NK-92 (cell line): ENCODE results near the gene CATSPERE.
"Not testable (repeated sequence)": the region's sequence is repeated elsewhere in the genome, so short reads cannot be mapped to it uniquely, and the experiment has no call there.

ENCODE experiments used
- DNase-seq: peaks from one replicate; lab custom pipeline; 2025; ENCODE audit not compliant: unreplicated experiment; lab: John Stamatoyannopoulos, UW

The CATSPERE gene

DNA sequence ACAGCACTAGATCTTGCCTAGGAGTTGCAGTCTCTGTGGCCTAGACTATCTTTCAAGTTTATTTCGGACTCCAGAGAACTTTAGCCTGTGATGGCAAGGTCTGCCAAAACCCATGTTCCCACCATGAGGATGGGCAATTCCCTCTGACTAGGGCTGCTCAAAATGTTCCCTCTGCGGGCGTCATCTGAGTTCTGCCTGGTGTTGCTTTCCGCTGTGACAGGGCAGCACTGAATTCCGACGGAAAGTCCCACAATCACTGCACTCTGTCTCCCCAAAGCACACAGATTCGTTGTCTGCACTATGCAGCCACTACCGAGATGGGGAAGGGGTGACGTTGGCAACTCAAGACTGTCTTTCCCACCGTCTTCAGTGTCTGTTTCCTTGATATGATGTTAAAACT is 75.2 kb downstream of the CATSPERE start:
- DNase-seq = no peak

DNA sequence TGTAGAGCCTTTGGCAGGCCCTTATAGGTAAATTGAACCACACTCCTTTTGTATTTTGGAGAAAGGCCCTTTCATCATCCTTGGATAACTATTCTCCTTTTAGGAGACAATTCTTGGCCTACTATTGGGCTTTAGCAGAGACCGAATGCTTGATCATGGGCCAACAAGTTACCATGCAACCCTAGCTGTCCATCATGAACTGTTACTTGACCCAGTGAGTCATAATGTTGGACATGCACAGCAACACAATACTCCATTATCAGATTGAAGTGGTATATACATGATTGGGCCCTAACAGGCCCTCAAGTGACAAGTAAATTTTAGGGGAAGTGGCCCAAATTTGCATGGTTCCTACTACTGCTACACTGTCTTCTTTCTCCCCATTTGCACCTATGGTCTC is 84.4 kb downstream of the CATSPERE start:
- DNase-seq = no peak

DNA sequence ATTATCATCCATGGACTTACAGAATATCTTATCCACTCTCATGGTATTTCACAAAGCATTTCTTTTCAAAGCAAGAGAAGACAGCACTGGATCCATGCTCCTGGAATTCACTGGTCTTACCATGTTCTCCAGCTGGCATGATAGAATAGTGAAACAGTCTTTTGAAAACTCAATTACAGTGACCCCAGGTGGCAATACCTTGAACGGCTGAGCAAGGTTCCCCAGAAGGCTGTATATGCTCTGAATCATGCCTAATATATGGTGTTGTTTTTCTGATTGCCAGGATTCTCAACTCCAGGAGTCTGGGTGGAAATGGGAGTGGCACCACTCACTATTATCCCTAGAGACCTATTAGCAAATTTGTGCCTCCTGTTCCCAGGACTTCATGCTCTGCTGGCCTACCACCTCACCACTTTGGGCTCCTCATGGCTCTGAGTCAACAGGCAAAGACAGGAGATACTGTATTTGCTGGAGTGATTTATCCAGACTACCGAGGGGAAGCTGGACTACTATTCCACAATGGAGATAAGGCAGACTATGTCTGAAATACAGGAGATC is 87.6 kb downstream of the CATSPERE start:
- no peak for DNase-seq

DNA sequence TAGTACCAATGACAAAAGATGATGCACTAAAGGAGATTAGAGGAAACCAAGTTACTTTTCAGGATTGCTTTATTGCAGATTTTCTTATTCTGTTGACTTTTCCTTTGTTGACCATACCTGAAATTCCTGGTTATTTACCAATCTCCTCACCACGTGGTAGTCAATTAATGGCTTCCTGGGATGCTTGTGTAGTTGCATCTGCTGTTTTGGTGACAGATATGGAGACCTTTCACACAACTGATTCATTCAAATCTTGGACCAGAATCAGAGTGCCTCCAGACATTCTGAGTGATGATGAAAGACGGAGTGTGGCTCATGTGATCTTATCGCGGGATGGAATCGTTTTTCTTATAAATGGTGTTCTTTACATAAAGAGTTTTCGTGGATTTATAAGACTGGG is 91.3 kb downstream of the CATSPERE start:
- DNase-seq = no peak

DNA sequence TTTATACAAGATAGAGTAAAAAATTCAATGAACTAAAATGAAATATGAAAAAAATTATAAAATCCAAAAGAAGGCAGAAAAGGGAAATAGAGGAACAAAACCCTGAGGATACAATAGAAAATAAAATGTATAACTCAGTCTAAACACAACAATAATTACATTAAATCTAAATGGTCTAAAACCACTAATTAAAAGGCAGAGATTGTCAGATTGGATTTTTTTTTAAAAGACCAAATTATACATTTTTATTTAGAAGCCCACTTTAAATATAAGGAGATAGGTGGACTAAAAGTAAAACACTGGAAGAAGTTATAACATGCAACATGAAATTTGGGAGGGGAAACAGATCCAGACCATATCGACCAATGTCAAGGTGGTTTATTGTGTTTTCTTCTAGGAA is 95.2 kb downstream of the CATSPERE start:
- no peak for DNase-seq

DNA sequence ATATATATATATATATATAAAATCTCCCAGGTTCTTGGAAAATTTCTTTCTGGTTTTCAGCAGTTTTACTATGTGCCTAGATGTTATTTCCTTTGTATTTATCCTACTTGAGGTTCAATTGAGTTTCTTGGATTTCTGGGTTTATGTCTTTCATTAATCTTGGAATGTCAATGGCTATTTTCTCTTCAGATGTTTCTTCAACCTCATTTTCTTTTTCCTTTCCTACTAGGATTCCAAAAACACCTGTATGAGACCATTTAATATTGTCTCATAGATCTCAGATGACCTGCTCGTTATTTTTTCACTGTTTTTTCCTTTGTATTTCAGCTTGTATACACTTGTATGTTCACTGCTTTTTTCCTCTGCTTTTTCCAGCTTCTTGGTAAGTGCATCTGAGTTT is 96.5 kb downstream of the CATSPERE start:
- DNase-seq = no peak

DNA sequence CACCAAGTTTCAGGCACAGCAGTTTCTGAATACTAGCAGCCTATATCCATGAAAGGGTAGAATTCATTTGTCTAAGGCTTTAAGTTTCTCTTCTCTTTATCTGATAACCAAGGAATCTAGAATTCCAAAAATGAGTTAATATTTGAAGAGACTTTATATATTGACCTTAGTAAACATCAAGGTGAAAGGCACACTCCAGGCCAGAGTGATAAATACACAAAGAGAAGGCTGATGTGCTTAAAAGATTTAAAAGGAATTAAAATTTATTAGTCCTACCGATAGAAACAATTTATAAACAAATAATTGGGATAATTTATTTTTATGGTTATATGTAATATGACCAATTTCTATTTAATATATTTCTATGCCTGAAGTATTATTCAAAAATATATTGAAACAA is 98.5 kb downstream of the CATSPERE start:
- no peak for DNase-seq

DNA sequence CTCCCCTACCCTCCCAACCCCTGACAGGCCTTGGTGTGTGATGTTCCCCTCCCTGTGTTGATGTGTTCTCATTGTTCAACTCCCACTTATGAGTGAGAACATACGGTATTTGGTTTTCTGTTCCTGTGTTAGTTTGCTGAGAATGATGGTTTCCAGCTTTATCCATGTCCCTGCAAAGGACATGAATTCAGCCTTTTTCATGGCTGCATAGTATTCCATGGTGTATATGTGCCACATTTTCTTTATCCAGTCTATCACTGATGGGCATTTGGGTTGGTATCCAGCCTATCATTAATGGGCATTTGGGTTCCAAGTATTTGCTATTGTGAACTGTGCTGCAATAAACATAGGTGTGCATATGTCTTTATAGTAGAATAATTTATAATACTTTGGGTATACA is 101.8 kb downstream of the CATSPERE start:
- DNase-seq = not testable (repeated sequence)

DNA sequence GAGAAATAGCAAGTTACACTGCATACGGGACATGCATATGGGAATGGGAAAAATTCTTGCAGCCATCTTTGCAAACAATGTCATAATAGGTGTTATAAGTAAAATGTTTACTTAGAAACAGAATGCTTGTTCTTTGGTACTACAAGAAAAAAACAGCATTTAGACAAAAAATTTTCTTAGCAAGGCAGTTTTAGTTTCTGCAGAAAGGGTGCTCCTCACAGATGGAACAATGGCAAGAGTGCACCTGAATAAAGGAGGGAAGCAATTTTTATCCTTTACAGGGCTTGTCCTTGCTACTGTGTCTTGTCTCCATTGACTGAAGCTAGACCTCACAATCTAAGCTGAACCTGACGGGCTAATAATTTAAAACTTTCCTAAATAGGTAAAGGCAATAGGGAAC is 112.7 kb downstream of the CATSPERE start:
- no peak for DNase-seq

DNA sequence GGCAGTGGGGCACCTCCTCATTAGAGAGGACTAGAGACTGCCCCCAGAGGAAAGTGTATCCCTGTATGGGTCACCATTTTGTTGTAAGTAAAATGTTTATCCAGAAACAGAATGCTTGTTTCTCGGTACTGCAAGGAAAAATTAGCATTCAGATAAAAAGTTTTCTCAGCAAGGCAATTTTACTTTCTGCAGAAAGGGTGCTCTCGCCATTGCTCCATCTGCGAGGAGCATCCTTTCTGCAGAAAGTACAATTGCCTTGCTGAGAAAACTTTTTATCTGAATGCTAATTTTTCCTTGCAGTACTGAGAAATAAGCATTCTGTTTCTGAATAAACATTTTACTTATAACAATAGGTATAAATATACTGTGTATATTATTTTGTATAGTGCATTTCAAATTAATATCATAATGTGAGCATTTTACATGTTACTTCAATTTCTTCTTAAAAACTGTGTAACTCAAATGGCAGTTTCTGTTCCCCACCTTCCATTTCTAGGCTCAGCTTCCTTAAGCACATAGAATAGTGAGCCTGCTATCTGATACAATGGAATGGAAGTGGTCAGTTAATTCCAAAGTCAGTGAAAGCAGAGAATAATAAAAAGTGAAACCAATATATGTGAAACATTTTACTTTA is 115.3 kb downstream of the CATSPERE start:
- no peak for DNase-seq

DNA sequence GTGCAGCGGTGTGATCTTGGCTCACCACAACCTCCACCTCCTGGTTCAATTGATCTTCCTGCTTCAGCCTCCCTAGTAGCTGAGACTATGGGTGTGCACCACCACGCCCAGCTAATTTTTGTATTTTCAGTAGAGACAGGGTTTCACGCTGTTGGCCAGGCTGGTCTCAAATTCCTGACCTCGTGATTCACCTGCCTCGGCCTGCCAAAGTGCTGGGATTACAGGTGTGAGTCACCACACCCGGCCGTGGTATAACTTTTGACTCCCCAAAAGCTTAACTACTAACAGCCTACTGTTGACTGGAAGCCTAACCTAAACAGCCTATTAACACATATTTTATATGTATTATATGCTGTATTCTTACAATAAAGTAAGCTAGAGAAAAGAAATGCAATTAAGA is 117.1 kb downstream of the CATSPERE start:
- not testable (repeated sequence) for DNase-seq

DNA sequence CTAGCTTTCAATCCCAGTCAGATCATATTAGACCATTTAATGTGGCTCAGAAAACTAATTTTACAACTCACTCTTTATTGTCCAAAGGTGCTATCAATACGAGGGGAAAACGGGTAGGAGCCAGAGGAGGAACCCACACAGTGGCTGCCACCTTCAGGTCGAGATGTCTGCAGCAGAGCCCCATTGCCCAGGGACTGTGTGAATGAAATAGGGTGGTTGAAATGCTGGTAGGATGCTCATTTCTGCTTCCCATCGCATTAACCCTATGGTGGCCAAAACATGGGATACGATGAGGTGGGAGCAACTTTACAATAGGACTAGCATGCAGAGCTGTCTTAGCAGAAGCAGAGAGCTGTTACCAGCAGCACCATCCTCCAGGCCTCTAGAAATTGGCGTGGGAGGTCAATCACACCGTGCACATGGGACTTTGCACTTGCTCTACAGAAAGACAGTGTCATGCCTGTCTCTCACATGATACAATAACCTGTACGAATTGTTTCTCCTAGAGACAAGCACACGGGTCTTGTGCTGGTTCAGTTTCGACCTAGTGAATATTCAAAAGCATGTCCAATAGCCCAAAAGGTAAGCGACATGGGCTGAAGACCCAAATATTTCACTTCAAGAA is 122.4 kb downstream of the CATSPERE start:
- DNase-seq = no peak

DNA sequence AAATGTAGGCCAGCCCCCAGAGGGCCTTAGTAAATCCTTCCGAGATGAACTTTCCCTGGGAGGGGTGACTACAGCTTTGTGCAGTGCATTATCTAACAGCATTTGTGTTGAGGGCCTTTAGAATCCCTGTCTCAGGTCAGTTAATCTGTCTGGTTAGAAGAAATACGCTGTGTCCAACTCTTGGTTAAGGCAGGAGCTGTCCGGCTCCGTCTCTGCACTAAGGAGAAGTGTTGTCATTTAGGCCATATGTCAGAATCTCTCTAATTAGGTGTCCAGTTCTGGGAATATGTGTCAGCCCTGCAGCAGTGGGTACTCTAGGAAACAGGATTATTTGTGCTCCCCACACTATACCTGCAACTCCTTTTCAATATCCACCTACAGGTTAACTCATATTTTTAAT is 124.8 kb downstream of the CATSPERE start:
- no peak for DNase-seq

DNA sequence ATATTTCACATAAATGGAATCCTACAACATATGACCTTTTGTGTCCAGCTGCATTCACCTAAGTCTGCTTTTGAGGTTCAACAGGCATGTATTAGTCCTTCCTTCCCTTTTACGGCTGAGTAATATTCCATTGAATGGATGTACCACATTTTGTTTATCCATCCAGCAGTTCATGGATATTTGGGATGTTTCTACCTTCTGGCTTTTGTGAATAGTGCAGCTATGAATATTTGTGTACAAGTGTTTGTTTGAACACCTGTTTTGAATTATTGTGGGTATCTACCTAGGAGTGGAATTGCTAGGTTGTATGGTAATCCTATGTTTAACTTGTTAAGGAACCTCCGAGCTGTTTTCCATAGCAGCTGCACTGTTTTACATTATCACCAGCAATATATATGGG is 129.6 kb downstream of the CATSPERE start:
- no peak for DNase-seq

DNA sequence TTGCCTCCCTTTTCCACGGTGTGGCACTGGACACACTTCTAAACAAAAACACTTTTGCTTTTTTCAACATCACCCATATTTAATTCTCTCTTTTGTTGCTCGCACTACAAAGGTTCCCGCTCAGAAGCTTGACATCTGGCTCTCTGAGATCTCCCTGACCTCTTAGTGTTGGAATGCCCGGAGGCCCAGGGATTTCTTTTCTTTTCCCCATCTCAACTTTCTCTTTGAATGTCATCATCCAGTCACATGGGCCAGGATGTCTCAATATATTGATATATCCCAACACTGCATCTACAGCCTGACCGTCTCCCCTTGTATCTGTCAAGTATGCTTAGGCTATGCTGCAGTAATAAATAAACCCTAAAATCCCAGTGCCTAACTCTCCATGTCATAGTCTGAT is 137.5 kb downstream of the CATSPERE start:
- no peak for DNase-seq

DNA sequence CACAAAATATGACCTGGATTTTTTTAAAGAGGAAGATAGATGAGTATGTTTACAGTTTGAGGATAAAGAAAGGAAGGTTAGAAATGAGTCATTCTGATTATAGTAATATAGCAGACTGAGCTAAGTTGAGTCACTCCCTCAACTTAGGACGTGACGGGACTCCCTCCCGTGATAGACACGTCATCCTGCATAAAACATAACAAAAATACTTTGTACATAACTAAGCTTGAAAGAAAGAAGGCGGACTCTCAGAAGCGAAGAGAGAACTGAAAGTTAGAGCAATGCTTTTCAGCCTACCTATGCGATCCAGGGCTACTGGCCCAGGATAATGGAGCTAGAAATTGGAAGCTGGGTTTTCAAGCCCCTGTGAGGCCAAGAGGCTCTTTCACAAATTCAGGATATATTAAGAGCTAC is 138.9 kb downstream of the CATSPERE start:
- no peak for DNase-seq

DNA sequence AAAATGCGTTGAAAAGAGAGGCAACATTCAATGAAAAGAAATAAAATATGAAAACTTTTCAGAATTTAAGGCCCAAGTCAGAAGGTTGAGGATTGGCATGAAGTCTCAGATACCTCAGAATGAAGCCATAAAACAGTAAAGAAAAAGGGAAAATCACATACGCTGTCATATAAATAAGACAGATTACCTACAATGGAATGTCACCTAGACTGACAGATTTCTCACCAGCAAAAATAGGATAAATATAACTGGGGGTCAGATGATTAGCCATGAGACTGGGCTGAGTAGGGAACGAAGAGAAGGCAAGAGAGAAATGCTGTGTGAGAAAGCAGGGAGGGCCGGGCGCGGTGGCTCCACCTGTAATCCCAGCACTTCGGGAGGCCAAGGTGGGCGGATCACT is 140.3 kb downstream of the CATSPERE start:
- DNase-seq = no peak

DNA sequence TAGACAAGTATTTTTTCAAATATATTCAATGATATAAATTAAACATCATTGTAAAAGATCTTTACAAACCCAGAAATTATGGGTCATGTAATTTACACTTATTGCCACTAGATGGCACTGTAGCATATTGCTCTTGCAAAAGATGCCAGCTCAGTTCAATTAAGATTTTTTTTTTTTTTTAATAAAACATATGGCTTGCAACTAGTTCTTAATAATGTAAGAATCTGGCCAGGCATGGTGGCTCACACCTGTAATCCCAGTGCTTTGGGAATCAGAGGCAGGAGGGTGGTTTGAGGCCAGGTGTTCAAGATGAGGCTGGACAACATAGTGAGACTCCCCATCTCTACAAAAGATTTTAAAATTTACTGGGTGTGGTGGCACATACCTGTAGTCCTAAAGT is 142.4 kb downstream of the CATSPERE start:
- no peak for DNase-seq

DNA sequence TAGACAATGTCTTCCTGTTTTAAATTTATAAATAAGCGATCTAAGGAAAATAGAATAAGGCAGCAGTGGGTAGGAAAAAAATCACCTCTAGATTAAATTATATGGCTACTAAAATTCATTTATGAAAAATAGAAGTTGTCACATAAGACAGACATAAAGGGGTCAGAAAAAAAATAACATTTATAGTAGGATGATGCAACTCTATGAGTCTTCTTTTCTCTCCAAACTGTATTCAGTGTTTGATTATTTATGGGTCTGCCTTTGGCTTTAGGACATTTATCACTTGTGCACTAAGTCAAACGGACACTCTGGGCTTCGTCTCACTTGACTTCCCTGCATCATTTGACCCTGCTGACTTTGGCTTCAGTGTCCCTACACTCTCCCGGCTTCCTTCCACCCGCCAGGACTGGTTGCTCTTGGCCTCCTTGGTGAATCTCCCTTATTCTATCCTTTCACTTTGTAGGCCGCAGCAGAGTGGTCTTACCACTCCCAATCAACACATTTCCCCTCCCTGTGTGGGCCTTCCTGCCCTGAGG is 144.8 kb downstream of the CATSPERE start:
- no peak for DNase-seq

DNA sequence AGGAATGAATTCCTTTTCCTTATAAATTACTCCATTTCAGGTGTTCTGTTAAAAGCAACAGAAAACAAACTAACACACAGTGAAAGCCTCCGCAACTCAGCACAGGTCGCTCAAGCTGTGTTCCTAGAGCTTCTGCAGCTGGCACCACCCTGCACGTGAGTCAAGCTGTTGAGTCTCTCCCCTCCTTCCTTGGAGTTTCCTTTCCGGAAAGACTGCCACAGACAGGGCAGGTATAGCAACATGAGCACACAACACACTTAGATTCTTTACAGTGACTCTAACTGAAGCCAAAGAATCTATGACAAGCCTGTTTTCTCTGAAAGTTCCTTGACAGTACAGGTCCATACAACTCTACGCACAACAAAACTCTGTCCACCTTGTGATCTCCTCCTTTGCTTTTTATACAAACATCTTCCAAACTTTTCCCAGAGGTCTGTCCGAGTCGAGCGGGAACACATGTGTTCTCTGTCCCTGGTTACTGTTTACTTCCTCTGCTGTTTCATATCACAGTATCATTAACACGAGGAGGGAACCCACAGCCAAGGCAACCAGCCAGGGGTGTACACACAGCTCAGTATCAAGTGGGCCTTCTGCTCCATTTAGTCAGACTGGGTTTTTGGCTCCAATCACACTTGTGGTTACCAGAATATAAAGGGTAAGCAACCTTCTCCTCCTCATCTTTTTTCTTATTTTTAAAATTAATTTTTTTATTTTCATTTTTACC is 153.2 kb downstream of the CATSPERE start:
- no peak for DNase-seq

DNA sequence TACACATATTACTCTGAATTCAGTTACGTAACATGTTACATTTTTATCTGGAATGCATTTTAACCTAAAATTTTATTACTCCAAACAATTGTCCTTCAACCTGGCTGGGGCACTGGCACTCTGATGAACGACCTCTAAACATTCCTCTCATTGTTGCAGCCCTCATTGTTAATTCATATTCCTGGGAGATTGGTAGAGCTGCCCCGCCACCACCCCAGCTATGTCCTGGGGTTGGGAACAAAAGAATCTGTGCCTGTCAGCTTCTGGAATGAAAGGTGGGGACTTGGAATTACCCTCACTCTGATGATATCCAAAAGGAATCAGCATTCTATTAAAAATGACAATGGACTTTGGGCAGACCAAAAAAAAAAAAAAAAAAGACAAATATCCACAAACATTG is 153.8 kb downstream of the CATSPERE start:
- no peak for DNase-seq

DNA sequence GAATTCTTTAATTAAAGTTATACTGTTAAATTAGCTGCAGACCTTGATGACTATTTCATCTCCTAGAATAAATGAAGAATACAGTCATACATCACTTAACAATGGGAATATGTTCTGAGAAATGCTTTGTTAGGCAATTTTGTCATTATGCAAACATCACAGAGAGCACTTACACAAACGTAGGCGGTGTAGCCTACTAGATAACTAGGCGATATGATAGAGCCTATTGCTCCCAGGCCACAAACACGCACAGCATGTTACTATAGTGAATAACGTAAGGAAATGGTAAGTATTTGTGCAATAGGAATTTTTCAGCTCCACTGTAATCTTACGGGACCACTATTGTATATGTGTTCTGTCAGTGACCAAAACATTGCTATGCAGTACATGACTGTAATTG is 154.2 kb downstream of the CATSPERE start:
- no peak for DNase-seq
